ENCODE measurements around the gene ATP23. TPM values are rescaled to one million over a fixed set of nuclear protein-coding genes. Genes with fewer than 3 reads are reported as not detected.

The ATP23 gene
- total RNA-seq, 2 donors from 2014 or later = 3.6 to 5.4 TPM

DNA sequence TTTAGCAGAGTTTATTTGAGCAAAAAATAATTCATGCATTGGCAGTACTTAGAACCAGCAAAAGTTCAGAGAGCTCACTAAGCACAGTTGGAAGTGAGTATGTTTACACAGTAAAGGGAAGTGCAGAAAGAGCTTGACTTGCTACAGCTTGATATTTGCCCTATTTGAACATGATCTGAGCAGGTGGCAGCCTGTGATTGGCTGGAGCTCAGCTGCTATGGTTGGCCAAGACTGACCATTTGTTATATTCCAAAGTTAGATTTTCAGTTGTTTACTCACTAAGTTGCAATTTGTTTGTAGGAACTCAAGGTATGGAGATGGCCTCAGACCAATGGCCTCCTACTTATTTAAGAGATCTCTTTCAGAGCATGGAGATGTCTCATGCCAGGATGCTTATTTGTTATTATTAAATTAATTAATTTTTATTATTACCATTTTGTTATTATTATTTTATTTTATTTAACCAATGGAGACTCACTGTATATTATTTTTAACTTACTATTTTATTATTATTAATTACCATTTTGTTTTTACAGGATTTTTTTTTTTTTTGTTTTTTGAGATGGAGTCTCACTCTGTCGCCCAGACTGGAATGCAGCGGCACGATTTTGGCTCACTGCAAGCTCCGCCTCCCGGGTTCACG, 49.0 kb downstream of the ATP23 start:
- H3K4me3 ChIP-seq = no peak overlapping the region
- no peak for DNase-seq
- H3K4me1 ChIP-seq = no peaks in the 10 kb centered on the region
- TF ChIP-seq, protein P1, sequence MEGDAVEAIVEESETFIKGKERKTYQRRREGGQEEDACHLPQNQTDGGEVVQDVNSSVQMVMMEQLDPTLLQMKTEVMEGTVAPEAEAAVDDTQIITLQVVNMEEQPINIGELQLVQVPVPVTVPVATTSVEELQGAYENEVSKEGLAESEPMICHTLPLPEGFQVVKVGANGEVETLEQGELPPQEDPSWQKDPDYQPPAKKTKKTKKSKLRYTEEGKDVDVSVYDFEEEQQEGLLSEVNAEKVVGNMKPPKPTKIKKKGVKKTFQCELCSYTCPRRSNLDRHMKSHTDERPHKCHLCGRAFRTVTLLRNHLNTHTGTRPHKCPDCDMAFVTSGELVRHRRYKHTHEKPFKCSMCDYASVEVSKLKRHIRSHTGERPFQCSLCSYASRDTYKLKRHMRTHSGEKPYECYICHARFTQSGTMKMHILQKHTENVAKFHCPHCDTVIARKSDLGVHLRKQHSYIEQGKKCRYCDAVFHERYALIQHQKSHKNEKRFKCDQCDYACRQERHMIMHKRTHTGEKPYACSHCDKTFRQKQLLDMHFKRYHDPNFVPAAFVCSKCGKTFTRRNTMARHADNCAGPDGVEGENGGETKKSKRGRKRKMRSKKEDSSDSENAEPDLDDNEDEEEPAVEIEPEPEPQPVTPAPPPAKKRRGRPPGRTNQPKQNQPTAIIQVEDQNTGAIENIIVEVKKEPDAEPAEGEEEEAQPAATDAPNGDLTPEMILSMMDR (IDR thresholded peaks at IDR 0.05) = no peak
- no peak for TF ChIP-seq POLR2A (IDR thresholded peaks at IDR 0.05)
- H3K27me3 ChIP-seq = no peaks in the 10 kb centered on the region
- ATAC-seq = no peak
- H3K36me3 ChIP-seq (replicated peaks in 1 of 2; ENCODE audit: insufficient read depth in 1 of 2, low read depth in 2 of 2) = no peaks in the 10 kb centered on the region
- no peak overlapping the region for H3K27ac ChIP-seq
- no peaks in the 10 kb centered on the region for H3K9me3 ChIP-seq
- intact Hi-C loops (cut with DNase I) = no loop called here
- WGBS, 2 donors = 97 to 100% methylated on average over 6 of the region's 6 CpGs

DNA sequence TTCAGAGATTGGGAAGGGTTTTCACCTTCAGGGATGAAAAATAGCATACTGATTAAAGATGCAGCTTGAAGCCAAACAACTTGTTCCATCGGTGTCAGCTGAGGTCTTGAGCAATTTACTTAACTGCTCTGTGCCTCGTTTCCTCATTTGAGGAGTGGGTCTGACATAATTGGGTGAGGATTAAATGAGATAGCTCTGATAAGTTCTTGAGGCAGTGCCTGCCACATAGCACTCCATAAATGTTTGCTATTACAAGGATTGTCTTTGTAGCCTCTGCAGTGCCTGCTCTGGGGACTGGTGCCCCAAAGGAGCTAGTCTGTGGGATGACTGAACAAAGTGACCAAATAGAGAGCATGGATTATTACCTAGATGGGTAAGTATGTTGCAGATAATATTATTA, 50.6 kb downstream of the ATP23 start:
- TF ChIP-seq POLR2A (IDR thresholded peaks at IDR 0.05) = no peak

DNA sequence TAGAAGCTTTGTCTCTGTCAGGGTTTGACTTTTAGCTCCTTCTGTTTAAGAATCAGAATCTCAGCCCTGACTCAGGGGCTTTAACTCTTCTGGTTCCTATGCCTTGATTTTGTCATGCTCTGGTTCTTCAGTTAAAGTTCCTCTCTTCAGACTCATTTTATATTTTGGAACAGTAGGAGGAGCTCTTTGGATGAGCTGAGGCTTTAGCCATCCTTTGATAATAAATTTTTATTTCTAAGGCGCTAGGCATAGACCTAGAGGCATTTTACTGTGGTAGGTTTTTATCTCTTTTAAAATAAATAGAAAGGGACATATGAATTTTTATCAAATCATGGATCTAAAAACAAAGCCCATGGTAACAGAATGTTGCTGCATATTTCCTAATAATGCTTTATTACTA, 51.7 kb downstream of the ATP23 start:
- ATAC-seq = no peak
- 70 to 73% methylated on average over 1 of the region's 1 CpG for whole genome bisulfite sequencing, 2 donors

More for the DNA sequence above, 50.6 kb downstream of the ATP23 start:
- ATAC-seq (no peak), DNase-seq (no peak)
- WGBS, 2 donors = 73 to 81% methylated on average over 2 of the region's 2 CpGs
- Histone ChIP-seq H3K27ac (no peak overlapping the region), H3K9me3 (peaks cover 0 to 2% (median 0%) of the 10 kb centered on the region in 3 donors), H3K4me3 (no peak overlapping the region), H3K27me3 (no peaks in the 10 kb centered on the region), H3K36me3 (replicated peaks in 1 of 2; ENCODE audit: insufficient read depth in 1 of 2, low read depth in 2 of 2) (no peaks in the 10 kb centered on the region), H3K4me1 (no peaks in the 10 kb centered on the region)
- intact Hi-C loops (cut with DNase I) = no loop called here

DNA sequence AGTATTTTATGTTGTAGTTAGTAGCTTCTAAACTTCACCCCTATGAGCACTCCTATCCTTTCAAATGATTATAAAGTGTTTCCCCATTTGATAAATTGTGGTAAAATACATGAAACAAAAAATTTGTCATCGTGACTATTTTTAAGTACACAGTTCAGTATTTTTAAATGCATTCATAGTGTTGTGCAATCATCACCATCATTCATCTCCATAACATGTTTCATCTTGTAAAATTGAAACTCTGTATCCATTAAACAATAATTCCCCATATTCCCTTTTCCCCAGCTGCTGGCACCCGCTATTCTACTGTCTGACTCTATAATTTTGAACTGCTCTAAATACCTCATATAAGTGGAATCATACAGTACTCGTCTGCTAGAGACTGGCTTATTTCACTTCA, 52.5 kb downstream of the ATP23 start:
- TF ChIP-seq, protein P1 (IDR thresholded peaks at IDR 0.05) = no peak
- no peak for TF ChIP-seq POLR2A (IDR thresholded peaks at IDR 0.05)
- Histone ChIP-seq H3K27ac (no peak overlapping the region), H3K4me3 (no peak overlapping the region), H3K27me3 (no peaks in the 10 kb centered on the region), H3K4me1 (no peaks in the 10 kb centered on the region), H3K9me3 (peaks cover 0 to 6% (median 0%) of the 10 kb centered on the region in 3 donors), H3K36me3 (replicated peaks in 1 of 2; ENCODE audit: insufficient read depth in 1 of 2, low read depth in 2 of 2) (no peaks in the 10 kb centered on the region)
- DNase-seq (no peak), ATAC-seq (no peak)
- WGBS, 2 donors = 71 to 84% methylated on average over 3 of the region's 3 CpGs
- intact Hi-C loops (cut with DNase I) = no loop called here

More for the DNA sequence above, 51.7 kb downstream of the ATP23 start:
- Histone ChIP-seq H3K27ac (no peak overlapping the region), H3K4me1 (no peaks in the 10 kb centered on the region), H3K4me3 (no peak overlapping the region), H3K36me3 (replicated peaks in 1 of 2; ENCODE audit: insufficient read depth in 1 of 2, low read depth in 2 of 2) (no peaks in the 10 kb centered on the region), H3K27me3 (no peaks in the 10 kb centered on the region), H3K9me3 (peaks cover 0 to 6% (median 0%) of the 10 kb centered on the region in 3 donors)
- intact Hi-C loops (cut with DNase I) = no loop called here
- TF ChIP-seq, protein P1 (IDR thresholded peaks at IDR 0.05) = peak in 1 of 7 experiments; percentile 3
- TF ChIP-seq POLR2A (IDR thresholded peaks at IDR 0.05) = no peak
- DNase-seq = no peak

DNA sequence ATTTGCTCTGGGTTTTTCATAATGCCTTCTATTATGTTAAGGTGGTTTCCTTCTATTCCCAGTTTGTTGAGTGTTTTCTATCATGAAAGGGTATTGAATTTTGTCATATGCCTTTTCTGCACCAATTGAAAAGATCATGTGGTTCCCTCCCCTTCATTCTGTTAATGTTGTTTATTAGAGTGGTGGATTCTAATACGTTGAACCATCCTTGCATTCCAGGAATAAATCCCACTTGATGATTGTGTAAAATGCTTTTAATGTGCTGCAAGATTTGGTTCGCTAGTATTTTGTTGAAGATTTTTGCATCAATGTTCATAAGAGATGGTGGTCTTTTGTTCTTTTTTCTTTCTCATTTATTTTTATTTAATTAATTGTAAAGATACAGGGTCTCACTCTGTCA, 55.2 kb downstream of the ATP23 start:
- no peak overlapping the region for H3K27ac ChIP-seq
- peaks cover 0 to 6% (median 0%) of the 10 kb centered on the region in 3 donors for H3K9me3 ChIP-seq
- ATAC-seq (no peak), DNase-seq (no peak)
- H3K36me3 ChIP-seq (replicated peaks in 1 of 2; ENCODE audit: insufficient read depth in 1 of 2, low read depth in 2 of 2) = no peaks in the 10 kb centered on the region
- intact Hi-C loops (cut with DNase I) = no loop called here
- no peaks in the 10 kb centered on the region for H3K4me1 ChIP-seq
- WGBS, 2 donors = 67 to 85% methylated on average over 2 of the region's 2 CpGs
- TF ChIP-seq POLR2A (IDR thresholded peaks at IDR 0.05) = no peak
- TF ChIP-seq, protein P1 (IDR thresholded peaks at IDR 0.05) = no peak
- no peak overlapping the region for H3K4me3 ChIP-seq
- no peaks in the 10 kb centered on the region for H3K27me3 ChIP-seq

All from body of pancreas (tissue), 4 donors.